NCI-H748 (cell line): ENCODE data around the gene MTHFD1L.

Experiments used
- DNase-seq: peaks from one replicate; lab custom pipeline; 2025; ENCODE audit not compliant: unreplicated experiment; lab: John Stamatoyannopoulos, UW

Gene MTHFD1L

DNA sequence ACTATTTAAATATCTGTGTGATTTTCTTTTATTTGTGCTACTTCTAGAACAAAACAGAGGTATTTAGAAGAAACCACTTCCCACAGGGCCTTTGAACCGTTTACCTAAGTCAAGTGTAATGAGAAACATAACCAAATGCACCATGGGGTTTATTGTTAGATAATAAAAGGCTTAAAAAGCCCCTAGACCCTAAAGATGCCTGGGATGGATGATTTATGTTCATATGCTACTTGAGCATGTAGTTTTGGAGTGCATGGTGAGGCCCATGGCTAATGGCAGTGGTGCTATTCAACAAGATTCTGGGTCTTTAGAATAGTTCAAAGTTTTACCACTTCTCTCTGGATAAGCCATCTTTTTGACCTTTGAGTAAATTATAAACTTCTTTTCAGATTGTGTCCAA lies 65.9 kb downstream of the MTHFD1L start:
- DNase-seq: no peak

DNA sequence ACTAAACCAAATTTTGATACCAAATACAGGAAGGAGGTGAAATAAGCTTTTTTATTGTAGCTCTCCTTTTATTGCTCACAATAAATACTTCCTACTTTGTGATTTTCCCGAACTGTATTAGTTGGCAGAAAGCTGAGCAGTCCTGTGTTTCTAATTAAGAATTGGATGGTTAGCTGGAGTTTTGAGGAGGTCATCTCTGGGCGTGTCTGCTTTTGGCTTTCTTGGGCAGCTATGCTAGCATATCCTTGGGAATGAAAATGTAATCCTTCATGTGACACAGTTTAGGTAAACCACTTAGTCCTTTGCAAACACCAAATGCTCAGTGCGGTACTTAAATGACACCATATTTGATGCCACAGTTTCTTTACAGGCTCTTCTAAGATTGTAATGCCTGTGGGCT lies 67.5 kb downstream of the MTHFD1L start:
- no peak for DNase-seq

GRCh38 chr6:150934380-150934779 lies 68.9 kb downstream of the MTHFD1L start:
- no peak for DNase-seq

- DNase-seq: no peak
These were observed 70.6 kb downstream of the MTHFD1L start for GRCh38 chr6:150936021-150936555.

DNA sequence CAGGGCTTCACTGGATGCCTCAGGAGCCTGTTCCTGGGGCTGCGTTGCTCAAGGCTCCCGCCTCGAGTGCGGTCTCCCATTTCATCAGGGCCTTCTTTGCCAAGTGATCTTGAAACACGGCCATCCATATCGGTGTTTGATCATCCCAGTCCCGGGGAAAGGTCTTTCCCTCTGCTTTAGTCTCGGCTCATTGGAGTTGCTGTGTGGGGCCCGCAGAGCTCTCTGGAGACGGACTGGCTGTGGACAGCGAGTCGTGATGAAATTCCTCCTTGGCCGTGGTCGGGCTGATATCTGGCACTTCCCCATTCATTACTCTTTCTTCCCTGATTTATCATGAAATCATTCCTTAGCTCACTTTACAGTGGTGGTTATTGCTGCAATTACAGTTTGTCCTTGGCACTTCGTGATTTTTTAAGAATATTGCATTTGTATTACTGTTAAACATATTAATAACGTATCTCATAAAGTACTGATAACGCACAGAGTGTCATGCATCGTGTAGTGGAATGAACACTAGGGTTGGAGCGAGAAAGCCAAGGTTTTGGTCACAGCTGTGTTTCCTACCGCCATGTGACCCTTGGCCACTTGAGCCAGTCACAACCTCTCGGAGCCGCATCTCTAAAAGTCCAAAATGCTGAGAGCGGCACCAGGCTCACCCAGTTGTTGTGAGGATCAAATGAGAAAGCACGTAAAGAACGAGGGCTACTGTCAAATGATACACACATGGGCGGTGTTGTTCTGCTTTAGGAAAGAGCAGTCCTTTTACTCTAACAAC lies 71.8 kb downstream of the MTHFD1L start:
- DNase-seq: no peak

DNA sequence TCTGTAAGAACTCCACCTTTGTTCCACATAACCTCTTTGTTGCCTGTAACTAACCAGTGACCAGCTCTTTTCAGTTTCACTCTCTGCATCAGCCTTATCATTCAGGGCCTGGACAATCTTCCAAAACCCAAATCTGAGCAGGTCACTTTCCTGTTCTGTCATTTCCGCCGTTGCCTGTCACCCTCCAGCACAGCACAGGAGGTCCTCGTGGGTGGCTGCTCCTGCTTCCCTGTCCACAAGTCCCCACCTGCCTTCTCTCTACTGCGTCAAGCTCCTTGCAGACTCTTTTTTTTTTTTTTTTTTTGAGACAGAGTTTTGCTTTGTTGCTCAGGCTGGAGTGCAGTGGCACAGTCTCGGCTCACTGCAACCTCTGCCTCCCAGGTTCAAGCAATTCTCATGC lies 73.9 kb downstream of the MTHFD1L start:
- DNase-seq: no peak

DNA sequence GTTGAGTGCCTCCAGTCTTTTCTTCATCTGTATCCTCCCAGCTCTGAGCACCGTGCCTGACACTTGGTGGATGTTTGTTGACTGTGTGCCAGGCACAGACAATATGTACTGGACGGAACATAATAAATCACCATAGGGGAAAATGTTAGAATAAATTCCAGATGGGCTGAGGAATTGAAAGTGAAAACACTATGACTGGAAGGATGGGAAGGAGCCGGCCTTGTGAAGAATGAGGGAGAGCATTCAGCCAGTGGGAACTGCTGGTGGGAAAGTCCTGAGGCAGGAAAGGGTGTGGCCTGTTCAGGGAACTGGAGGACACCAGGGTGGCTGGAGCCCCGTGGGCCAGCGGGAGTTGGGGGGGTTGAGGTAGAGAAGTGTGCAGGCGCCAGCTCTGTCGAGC lies 75.4 kb downstream of the MTHFD1L start:
- no peak for DNase-seq

DNA sequence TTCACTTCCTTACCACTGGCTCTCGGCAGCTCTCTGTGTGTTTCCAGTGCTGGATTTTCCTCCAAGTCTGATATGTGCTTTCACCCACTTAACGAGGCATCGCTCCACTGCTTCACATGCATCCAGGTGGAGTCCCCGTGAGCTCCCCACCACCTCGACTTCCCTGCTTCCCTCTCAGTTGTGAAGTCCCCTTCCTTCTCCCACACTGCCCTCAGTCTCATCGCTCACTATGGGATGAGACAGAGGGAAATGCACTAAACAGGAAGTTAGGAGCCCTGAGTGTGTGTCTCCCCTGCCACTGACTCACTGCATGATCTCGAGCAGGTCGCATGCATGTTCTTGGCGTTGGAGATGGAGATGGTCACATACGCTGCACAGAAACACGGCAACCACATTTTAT lies 84.0 kb downstream of the MTHFD1L start:
- no peak for DNase-seq

DNA sequence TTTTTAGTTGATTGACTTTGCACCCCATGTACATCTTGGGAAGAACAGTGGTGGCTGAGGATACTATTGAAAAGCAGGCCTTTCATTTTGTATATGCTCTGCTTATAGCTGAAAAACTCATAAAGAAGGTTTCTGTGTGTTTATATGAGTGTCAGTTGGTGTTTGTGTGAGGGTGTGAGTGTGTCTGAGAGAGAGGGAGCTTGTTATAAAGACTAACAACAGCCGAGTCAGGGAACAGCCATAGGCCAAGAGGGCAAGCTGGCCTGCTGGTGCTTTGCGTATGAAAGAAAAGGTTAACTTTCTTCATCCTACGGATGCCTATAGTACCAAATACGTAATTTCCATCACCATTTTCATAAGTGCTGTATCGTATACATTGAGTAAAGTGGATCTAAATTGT lies 88.3 kb downstream of the MTHFD1L start:
- no peak for DNase-seq

- no peak for DNase-seq
These were observed 93.7 kb downstream of the MTHFD1L start for GRCh38 chr6:150959166-150959565.

GRCh38 chr6:150962436-150962835 lies 96.9 kb downstream of the MTHFD1L start:
- DNase-seq: no peak

GRCh38 chr6:150964765-150965164 lies 99.3 kb downstream of the MTHFD1L start:
- no peak for DNase-seq

- peak; percentile 91 for DNase-seq
These were observed 101.3 kb downstream of the MTHFD1L start for GRCh38 chr6:150966786-150967185.

GRCh38 chr6:150967381-150967780 lies 101.9 kb downstream of the MTHFD1L start:
- DNase-seq: peak; percentile 39

DNA sequence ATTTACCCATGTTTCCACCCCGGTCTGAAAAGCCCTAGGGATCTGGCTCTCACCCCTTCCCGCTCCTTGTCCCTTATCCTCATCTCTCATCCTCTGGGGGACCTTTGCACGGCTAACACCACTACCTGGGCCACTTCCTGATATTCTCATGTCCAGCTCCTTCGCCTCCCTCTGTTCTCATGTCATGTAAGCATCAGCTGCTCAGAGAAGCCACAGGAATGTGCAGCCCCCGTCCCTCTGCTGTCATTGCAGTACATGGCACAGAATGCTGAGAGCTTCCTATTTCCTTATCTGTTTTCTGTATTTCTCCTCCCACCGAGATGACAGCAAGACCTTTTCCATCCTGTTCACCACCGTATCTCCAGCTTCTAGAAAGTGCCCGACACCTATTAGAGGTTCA lies 102.4 kb downstream of the MTHFD1L start:
- no peak for DNase-seq

GRCh38 chr6:150969901-150970300 lies 104.4 kb downstream of the MTHFD1L start:
- DNase-seq: no peak

- DNase-seq: no peak
These were observed 105.7 kb downstream of the MTHFD1L start for GRCh38 chr6:150971219-150971618.

DNA sequence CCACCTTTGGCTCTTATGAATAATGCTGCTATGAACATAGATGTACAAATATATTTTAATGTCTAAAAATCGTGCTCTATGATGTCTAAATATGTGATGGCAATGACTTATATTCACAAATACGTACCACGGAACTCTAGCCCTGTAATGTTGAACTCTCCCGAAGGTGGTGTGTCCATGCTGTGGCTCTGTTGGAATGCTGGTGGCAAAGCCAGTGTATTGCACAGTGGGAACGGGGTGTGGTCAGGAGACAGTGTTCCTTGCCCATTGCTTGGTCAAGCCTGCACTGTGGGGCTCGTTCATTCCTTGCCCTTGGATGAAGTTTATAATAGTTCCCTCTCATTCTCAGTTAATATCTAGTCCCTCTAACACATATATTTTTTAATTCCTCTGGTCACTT lies 109.6 kb downstream of the MTHFD1L start:
- no peak for DNase-seq

DNA sequence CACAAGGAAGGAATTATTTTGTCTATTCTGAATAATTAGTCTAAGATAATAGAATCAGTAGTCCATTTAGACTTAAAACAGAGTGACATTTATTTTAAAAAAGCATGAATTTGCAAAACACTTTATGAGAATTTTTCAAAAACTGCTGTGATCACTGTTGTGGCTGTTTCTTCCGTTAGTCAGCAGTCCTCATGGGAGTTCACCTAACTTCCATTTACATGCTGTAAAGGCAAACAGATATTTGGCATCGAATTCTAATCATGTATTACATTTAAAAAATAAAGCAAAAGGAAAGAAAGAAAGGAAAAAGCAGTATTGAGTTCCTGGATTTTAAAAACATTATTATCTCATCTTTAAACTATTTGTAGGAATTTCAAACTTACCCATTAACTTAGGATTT lies 111.8 kb downstream of the MTHFD1L start:
- DNase-seq: no peak

DNA sequence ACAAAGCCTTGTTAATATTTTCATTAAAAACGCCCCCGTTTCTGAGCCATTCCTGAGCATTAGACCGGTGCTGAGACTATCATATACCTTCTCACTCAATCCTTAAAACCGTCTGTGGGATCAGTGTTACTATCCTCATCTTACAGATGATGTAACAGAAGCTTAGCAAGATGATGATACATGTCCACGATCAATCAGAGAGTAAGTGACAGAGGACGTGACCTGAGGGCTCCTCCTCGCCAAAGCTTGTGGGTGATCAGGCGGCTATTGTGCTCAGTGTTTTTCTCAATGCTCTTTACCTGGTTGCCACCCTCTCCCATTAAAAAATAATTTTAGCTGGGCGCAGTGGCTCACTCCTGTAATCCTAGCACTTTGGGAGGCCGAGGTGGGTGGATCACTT lies 113.1 kb downstream of the MTHFD1L start:
- no peak for DNase-seq

- no peak for DNase-seq
These were observed 114.4 kb downstream of the MTHFD1L start for GRCh38 chr6:150979826-150980350.

GRCh38 chr6:150981095-150981494 lies 115.6 kb downstream of the MTHFD1L start:
- no peak for DNase-seq

DNA sequence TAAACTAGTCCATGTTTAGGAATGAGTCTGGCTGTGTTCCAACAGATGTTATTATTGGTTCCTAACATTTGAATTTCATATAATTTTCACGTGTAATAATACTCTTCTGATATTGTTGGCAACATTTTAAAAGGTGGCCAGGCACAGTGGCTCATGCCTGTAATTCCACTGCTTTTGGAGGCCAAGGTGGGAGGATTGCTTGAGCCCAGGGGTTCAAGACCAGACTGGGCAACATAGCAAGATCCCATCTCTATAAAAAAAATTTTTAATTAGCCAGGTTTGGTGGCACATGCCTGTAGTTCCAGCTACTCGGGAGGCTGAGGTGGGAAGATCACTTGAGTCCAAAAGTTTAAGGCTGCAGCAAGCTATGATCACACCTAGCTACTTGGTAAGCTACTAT lies 116.2 kb downstream of the MTHFD1L start:
- no peak for DNase-seq
